Stimulated activated CD4-positive, alpha-beta T cell treated with anti-CD3 and anti-CD28 coated beads, Interleukin-4, amount 100 ng/mL, for 24 hours (primary cell): ENCODE data around the gene TLNRD1.

Experiments
- DNase-seq: peaks from one replicate; pipeline ENCODE4 v3.0.0-alpha.2; 2020

The TLNRD1 gene

DNA sequence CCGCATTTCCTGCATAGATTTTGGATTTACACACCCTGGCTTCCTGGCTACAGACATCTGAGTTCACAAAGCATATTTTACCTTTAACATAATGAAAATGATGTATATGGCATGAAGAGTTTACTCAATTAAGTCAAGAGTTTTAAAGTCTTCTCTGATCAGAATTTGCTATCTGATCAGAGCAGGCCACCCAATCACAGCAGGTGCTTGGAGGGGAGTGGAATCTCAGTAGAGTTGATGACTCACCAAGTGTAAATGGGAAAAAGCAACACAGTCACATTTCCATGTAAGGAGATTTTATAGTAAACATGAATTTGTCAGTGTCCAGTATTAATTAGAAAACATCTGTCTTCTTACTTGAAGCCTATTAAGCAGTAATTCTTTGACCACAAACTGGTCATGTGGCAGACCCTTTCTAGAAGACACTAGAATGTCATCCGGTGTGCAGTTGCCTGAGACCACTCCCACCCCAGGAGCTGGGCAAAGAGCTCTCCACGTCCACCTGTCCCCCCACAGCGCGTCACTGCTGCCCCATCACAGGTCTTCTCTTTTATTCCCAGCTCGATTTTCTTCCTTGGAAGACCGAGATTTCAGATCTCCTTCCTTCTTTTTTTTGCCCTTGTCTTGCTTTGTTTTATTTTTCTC, 21.9 kb upstream of the TLNRD1 start:
- no peak for DNase-seq

DNA sequence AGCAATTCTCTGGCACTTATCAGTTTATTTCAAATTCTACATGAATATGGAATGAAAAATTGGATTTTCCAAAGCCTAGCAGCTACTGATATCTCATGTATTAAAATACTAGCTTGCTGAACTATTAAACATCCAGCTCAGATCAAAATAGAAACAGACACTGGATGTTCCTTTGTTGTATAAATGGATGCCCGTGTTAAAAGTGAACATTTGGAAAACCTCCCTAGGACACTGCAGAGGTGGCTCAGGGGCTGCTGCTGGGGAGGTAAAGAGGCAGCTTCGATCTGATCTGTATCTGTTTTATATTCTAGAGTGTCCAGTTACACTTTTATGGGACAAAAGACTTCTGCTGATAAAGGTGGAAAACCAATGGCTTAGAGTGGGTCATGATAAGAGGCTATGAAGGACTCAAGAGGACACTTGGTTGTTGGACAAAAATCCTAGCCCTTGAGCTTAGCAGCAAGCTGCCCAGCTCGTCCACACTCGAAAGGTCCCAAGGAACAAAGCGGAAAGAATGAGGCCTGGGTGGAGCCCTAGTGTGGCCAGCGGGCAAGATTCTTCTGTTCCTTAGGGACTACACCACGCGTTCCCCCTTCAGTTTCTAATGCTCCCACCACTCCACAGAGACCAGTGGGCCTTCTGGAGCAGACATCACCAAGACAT, 21.1 kb upstream of the TLNRD1 start:
- no peak for DNase-seq

DNA sequence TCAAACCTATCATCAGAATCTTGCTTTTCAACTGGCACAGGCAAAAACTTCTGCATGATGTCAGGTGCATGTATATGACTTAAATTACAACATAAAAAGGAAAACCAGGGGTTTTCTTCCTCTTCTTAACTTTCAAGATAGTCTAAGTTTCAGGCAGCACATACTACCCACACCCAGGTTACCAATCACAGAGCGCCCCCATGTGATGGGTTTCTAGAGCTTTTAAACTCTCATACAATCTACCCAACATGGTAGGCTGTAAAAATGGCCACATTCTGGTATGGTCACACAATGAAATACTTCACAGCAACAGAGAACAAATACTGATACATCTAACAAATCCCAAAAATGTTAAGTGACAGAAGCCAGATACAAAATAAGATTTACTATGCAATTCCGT, 18.5 kb upstream of the TLNRD1 start:
- no peak for DNase-seq

DNA sequence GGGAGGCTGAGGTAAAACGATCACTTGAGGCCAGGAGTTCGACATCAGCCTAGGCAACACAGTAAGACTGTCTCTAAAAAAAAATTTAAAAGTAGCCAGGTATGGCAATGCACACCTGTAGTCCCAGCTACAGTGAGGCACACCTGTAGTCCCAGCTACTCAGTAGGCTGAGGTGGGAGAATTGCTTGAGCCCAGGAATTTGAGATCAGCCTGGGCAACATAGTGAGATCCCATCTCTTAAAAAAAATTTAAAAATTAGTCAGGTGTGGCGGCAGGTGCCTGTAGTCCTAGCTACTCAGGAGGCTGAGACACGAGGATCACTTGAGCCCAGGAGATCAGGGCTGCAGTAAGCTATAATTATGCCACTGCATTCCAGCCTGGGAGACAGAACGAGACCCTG, 17.9 kb upstream of the TLNRD1 start:
- DNase-seq = no peak

- DNase-seq = no peak
These were observed 15.9 kb upstream of the TLNRD1 start for GRCh38 chr15:80984856-80985255.

GRCh38 chr15:80985981-80986380, 14.7 kb upstream of the TLNRD1 start:
- no peak for DNase-seq

DNA sequence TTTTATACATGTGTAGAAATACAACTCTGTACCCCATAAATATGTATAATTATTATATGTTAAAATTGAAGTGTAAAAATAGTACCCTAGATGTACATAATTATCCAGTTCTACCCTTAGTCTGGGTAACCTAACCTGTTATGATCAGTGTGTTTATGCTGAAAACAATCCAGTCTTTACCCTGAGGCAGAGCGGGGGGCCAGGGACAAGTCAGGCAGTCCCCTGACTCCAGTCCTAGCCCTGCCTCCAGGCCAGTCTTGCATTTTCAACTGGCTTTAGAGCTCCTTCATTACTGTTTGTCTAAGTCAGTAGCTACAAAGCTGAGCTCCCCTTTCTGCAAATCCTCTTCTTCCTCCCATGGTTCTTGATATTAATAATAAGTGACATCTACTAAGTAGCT, 14.2 kb upstream of the TLNRD1 start:
- no peak for DNase-seq

GRCh38 chr15:80988148-80988796, 12.5 kb upstream of the TLNRD1 start:
- no peak for DNase-seq

GRCh38 chr15:80989081-80989517, 11.6 kb upstream of the TLNRD1 start:
- no peak for DNase-seq

- DNase-seq = peak; percentile 98
These were observed 10.9 kb upstream of the TLNRD1 start, which contains the start of gene MESD for GRCh38 chr15:80989518-80990478. Gene MESD, minus strand, starts transcription at chr15:80989819. Its CDS starts 28 bp downstream, at chr15:80989791.

GRCh38 chr15:80990955-80991354, 9.8 kb upstream of the TLNRD1 start:
- no peak for DNase-seq

GRCh38 chr15:80991421-80991820, 9.3 kb upstream of the TLNRD1 start:
- no peak for DNase-seq

DNA sequence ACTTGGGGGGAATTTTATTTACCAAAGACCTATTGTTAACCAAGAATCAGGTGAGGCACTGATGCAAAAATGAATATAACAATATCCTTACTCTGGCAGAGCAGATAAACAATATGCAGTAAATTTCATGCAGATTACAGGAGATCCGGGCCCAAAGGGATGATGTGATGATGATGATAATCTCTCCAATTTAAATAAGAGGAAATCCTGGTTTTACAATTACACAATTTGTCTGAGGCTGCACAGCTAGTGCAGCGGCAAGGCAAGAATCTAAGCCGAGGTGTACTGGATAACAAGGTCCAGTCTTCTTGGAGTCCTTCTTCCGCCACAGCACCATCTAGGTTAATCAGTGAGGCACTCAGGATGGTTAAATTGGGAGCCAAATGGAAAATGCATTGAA, 8.7 kb upstream of the TLNRD1 start:
- no peak for DNase-seq

DNA sequence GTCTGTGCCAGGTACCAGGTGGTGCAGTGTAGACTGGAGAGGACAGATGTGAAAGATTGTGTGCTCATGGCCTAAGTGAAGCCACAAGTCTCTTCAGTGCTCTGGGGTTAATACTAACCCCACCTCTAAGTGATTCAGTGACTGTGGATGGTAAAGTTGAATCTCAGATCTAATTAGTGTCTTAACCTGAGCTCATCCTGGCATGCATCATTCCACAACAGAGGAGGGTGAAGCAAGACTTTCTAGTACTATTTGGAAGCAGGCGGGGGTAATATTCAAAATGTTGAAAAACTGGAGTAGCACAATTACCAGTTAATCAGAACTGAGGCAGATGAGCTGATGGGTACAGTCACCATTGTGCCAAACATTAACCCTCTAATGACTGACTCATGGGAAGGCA, 8.3 kb upstream of the TLNRD1 start:
- no peak for DNase-seq

DNA sequence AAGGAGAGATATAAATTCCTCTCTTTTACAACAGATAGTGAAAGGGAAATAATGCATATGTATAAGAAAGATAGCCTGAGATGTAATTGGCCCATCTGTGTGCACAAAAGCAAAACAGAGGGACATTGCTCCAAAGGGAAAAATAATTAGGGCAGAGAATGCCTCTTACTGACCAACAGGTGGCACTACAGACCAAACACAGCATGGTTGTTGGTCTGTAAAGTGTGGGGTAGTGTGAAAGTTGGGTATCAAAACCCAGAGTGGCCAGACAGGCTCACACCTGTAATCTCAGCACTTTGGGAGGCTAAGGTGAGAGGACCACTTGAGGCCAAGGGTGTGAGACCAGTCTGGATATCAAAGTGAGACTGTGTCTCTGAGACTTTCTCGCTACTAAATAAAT, 4.5 kb upstream of the TLNRD1 start:
- DNase-seq = no peak

GRCh38 chr15:80997692-80998091, 3.0 kb upstream of the TLNRD1 start:
- no peak for DNase-seq

DNA sequence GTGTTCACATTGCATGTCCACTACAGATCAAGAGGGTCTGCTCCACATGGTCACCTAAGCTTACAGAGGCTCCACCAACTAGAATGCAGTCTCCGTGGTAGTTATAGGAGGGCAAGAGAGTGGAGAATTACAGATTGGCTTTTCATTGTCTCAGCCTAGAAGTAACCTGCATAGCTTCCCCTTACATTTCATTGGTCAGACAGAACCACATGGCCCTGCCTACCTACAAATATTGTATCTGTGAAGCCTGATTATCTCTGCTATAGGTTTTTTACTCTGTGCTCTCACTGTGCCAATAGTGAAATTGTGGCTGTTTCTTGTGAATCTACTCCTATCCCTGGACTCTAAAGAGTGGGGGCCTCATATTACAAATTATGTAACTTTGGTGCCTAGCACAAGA, 2.5 kb upstream of the TLNRD1 start:
- DNase-seq = no peak

DNA sequence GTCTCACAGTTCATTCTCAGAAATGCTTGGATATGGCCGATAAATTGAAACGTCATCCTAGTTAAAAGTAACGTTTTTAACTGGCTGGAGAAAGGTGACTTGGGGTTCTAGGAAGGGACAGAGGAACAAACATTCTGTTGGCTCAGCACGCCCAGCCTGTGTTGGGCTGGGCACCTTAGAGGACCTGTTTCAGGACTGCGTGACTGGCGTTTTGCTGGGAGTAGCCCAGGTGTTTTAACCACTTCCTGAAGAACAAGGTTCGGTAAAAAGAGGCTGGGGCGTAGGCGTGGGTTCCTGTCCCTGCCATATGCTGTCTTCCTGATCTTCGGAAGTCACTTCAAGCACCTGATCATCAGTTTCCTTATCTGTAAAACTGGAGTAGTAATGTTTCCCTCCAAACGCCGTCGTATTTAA, 1.1 kb upstream of the TLNRD1 start:
- DNase-seq = peak; percentile 69

DNA sequence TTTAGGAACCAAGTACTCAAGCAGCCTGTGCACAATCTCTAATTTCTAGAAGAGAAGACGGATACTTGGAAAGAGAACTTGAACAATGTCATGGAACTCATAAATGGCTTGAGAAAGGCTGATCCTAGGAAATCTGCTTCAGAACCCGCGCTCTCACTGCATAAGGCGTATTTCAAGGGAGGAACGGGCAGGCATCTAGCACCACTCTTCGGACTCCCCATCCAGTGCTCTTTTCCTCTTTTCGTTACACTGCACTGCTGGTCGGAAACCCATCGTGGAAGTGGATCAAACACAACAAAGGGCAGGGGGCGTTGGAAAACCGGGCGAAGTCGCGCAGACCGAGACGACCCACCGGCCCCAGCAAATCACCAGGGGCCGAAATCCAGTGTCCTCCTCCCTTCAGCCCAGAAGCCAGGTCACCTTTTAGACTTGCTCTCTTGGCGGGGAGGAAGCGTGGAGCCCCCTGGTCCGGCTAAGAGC, 539 bp upstream of the TLNRD1 start:
- DNase-seq = peak; percentile 19

GRCh38 chr15:81001152-81002008, 657 bp downstream of the TLNRD1 start:
- peak; percentile 47 for DNase-seq

GRCh38 chr15:81002009-81002330, 1.2 kb downstream of the TLNRD1 start:
- no peak for DNase-seq
